Kidney (tissue), 14 donors: Measurements from ENCODE around the gene HECW1. TPM values are rescaled to one million over a fixed set of nuclear protein-coding genes. Genes with fewer than 3 reads are reported as not detected.
"Not testable (repeated sequence)": the region's sequence is repeated elsewhere in the genome, so short reads cannot be mapped to it uniquely, and the experiment has no call there.

Experiments
- DNase-seq, 5 donors: peaks; one replicate each; pipeline ENCODE4 v3.0.0-alpha.2; 2013 to 2020
- FAIRE-seq: peaks from 2 replicates; lab custom pipeline; 2012; peaks lifted over from hg19 to GRCh38; lab: Jason Lieb, UNC
- H3K27ac ChIP-seq, 2 donors: one replicate each; pipeline ENCODE4 v1.7.0; 2013; ENCODE audit warnings: low read depth in 2 of 2, low read length in 2 of 2, inconsistent platforms in 1 of 2
- H3K27me3 ChIP-seq: one replicate; pipeline ENCODE4 v1.7.1; 2013; ENCODE audit warnings: low read length, inconsistent platforms; ENCODE audit not compliant: control insufficient read depth, insufficient read depth
- H3K36me3 ChIP-seq, 3 donors: one replicate each; pipeline versions ENCODE4 v1.7.0 to v1.7.1; 2013; ENCODE audit warnings: low read length in 3 of 3, control low read depth in 1 of 3, inconsistent platforms in 1 of 3; ENCODE audit not compliant: insufficient read depth in 3 of 3, control insufficient read depth in 2 of 3
- H3K4me1 ChIP-seq, 3 donors: one replicate each; pipeline versions ENCODE4 v1.7.0 to v1.7.1; 2013; ENCODE audit warnings: low read length in 3 of 3, inconsistent platforms in 1 of 3, low read depth in 1 of 3; ENCODE audit not compliant: control insufficient read depth in 2 of 3, insufficient read depth in 2 of 3
- H3K4me3 ChIP-seq, 3 donors: one replicate each; pipeline versions ENCODE4 v1.7.0 to v1.8.1; 2013; ENCODE audit warnings: low read length in 3 of 3, control low read depth in 1 of 3, inconsistent platforms in 1 of 3
- H3K9ac ChIP-seq, 3 donors: one replicate each; pipeline versions ENCODE4 v1.7.0 to v1.7.1; 2013; ENCODE audit warnings: low read length in 3 of 3, control low read depth in 1 of 3, inconsistent platforms in 1 of 3
- H3K9me3 ChIP-seq, 3 donors: one replicate each; pipeline versions ENCODE4 v1.7.0 to v1.7.1; 2013; ENCODE audit warnings: low read length in 3 of 3, control low read depth in 1 of 3, inconsistent platforms in 1 of 3; ENCODE audit not compliant: control insufficient read depth in 2 of 3, insufficient read depth in 1 of 3
- CTCF ChIP-seq: IDR thresholded peaks from 3 replicates; pipeline ENCODE4 v1.5.1; 2012; ENCODE audit warnings: mild to moderate bottlenecking, moderate library complexity, borderline replicate concordance; ENCODE audit not compliant: insufficient read depth; ENCODE audit errors: extremely low read depth
- intact Hi-C: fragments of 100-400 bp; cut with DNase I; formaldehyde crosslinking; loops from one replicate; pipeline ENCODE4 v1.11.1; 2022
- polyA plus RNA-seq: library from polyadenylated mRNA; stranded (reverse); fragments of 350-450 nt; fragmentation: Illumina TruSeq; extraction: RNeasy Lipid Tissue Mini Kit (QIAGEN cat#74804); gene quantifications from one replicate; pipeline ENCODE4 v1.2.3, GENCODE V29; 2014; ENCODE audit warnings: low read depth, low replicate concordance; ENCODE audit not compliant: insufficient read depth
- total RNA-seq: library from RNA; stranded (reverse); fragmentation: NEBNext Ultra II Directional; extraction: Animal tissue kit (Norgen Biotek cat#: 25700); gene quantifications from one replicate; pipeline ENCODE4 v1.2.1, GENCODE V29; 2021
- donor health status: control.
- donor health status: control.
- donor health status: control.
- donor health status: control.
- donor health status: control.
- donor health status: DM: yes; HTN: yes; CAD: no.
- donor health status: Normal renal cell carcinoma (clear cell type).

Gene HECW1
- total and polyA plus RNA-seq, 2 donors from 2014 or later: 0.50 to 7.5 TPM

GRCh38 chr7:43485580-43485979 is 373.1 kb downstream of the HECW1 start:
- H3K9ac ChIP-seq: no peak overlapping the region
- DNase-seq (no peak), FAIRE-seq (no peak)
- H3K4me3 ChIP-seq: no peak overlapping the region
- H3K9me3 ChIP-seq: no peaks in the 10 kb centered on the region
- peaks cover 0 to 6% (median 4%) of the 10 kb centered on the region in 3 donors for H3K4me1 ChIP-seq
- no peaks in the 10 kb centered on the region for H3K27me3 ChIP-seq
- H3K27ac ChIP-seq: no peak overlapping the region
- intact Hi-C loops: no loop called here
- peaks cover 0 to 4% (median 0%) of the 10 kb centered on the region in 3 donors for H3K36me3 ChIP-seq
- TF ChIP-seq CTCF: no peak

GRCh38 chr7:43486008-43486407 is 373.6 kb downstream of the HECW1 start:
- intact Hi-C loops, H3K9ac ChIP-seq, FAIRE-seq, H3K4me3 ChIP-seq, H3K4me1 ChIP-seq, DNase-seq, H3K27ac ChIP-seq, H3K9me3 ChIP-seq, H3K27me3 ChIP-seq, H3K36me3 ChIP-seq: not testable (repeated sequence)

- Histone ChIP-seq H3K27ac (peak overlapping the region in 1 of 2 donors; percentile 12), H3K9ac (no peak overlapping the region), H3K9me3 (no peaks in the 10 kb centered on the region), H3K4me1 (peaks cover 0 to 6% (median 4%) of the 10 kb centered on the region in 3 donors), H3K4me3 (no peak overlapping the region), H3K27me3 (no peaks in the 10 kb centered on the region), H3K36me3 (no peaks in the 10 kb centered on the region)
- intact Hi-C loops: no loop called here
- FAIRE-seq: no peak
- DNase-seq: no peak
- TF ChIP-seq CTCF: no peak
Measured at GRCh38 chr7:43486634-43487033, 374.2 kb downstream of the HECW1 start.

- Histone ChIP-seq H3K27ac (peak overlapping the region in 1 of 2 donors; percentile 75), H3K36me3 (no peaks in the 10 kb centered on the region), H3K4me1 (peaks cover 0 to 6% (median 4%) of the 10 kb centered on the region in 3 donors), H3K27me3 (no peaks in the 10 kb centered on the region), H3K9me3 (no peaks in the 10 kb centered on the region), H3K9ac (no peak overlapping the region), H3K4me3 (no peak overlapping the region)
- no peak for TF ChIP-seq CTCF
- DNase-seq: no peak
- intact Hi-C loops: no loop called here
- FAIRE-seq: no peak
Measured at GRCh38 chr7:43487731-43488073, 375.3 kb downstream of the HECW1 start.
